ENCODE data around the gene RRBP1.

RRBP1 gene

DNA sequence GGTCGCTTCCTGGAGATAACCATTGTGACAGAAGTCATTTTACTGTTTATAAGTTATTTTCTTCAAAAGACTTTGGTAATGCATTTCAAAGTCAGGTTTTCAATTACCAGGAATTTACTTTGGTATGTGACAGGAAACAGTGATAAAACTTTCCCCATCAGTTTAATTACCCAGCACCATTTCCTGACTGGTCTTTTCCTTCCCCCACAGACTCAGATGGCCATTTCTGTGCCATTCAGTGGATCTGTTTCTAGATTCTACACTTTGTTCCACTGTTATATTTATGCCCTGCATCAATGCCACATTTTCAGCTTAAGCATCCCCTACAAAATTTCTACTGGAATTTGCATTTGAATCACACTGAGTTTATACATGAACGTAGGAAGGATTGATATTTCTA, 16.3 kb downstream of the RRBP1 start:
- no peak for DNase-seq (ENCODE audit: low spot score)
- no peak overlapping the region for H3K27ac ChIP-seq (ENCODE audit: poor library complexity, severe bottlenecking)

DNA sequence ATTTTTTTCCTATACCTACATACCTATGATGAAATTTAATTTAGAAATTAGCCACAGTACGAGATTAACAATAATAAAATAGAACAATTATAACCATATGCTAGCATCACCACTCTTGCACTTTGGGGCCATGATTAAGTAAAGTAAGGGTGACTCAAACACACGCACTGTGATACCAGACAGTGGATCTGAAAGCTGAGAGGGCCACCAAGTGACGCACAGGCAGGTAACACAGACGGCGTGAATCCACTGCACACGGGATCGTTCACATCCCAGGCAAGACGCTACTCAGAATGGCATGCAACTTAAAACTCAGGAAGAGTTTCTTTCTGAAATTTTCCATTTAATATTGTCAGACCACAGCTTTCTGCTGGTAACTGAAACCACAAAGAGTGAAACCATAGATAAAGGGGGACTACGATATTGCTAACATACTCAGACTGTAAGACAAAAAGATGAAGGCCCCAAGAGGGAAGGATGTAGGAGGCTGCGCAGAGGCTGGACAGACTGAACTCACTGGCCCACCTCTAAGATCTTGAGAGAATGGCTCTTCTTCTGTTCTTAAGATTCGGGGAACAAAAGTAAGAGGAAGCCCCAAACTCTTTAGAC, 17.9 kb downstream of the RRBP1 start:
- no peaks in the 10 kb centered on the region for H3K9me3 ChIP-seq (ENCODE audit: severe bottlenecking)
- peaks cover 44% of the 10 kb centered on the region for H3K36me3 ChIP-seq (ENCODE audit: low read depth)
- H3K27me3 ChIP-seq (ENCODE audit: insufficient read depth, poor library complexity, severe bottlenecking) = no peaks in the 10 kb centered on the region
- no peak overlapping the region for H3K27ac ChIP-seq (ENCODE audit: poor library complexity, severe bottlenecking)
- H3K4me3 ChIP-seq (ENCODE audit: severe bottlenecking) = no peak overlapping the region
- peak; percentile 12 for DNase-seq (ENCODE audit: low spot score)
- ATAC-seq (ENCODE audit: low read depth) = no peak
- TF ChIP-seq, protein P1, sequence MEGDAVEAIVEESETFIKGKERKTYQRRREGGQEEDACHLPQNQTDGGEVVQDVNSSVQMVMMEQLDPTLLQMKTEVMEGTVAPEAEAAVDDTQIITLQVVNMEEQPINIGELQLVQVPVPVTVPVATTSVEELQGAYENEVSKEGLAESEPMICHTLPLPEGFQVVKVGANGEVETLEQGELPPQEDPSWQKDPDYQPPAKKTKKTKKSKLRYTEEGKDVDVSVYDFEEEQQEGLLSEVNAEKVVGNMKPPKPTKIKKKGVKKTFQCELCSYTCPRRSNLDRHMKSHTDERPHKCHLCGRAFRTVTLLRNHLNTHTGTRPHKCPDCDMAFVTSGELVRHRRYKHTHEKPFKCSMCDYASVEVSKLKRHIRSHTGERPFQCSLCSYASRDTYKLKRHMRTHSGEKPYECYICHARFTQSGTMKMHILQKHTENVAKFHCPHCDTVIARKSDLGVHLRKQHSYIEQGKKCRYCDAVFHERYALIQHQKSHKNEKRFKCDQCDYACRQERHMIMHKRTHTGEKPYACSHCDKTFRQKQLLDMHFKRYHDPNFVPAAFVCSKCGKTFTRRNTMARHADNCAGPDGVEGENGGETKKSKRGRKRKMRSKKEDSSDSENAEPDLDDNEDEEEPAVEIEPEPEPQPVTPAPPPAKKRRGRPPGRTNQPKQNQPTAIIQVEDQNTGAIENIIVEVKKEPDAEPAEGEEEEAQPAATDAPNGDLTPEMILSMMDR (IDR thresholded peaks at IDR 0.05; ENCODE audit: poor library complexity, severe bottlenecking) = no peak
- H3K4me1 ChIP-seq (ENCODE audit: insufficient read depth, poor library complexity, severe bottlenecking) = no peaks in the 10 kb centered on the region

More for the DNA sequence above, 16.3 kb downstream of the RRBP1 start:
- Histone ChIP-seq H3K4me1 (ENCODE audit: insufficient read depth, poor library complexity, severe bottlenecking) (no peaks in the 10 kb centered on the region), H3K4me3 (ENCODE audit: severe bottlenecking) (no peak overlapping the region), H3K27me3 (ENCODE audit: insufficient read depth, poor library complexity, severe bottlenecking) (no peaks in the 10 kb centered on the region), H3K36me3 (ENCODE audit: low read depth) (peaks cover 46% of the 10 kb centered on the region), H3K9me3 (ENCODE audit: severe bottlenecking) (no peaks in the 10 kb centered on the region)
- no peak for ATAC-seq (ENCODE audit: low read depth)
- TF ChIP-seq, protein P1 (IDR thresholded peaks at IDR 0.05; ENCODE audit: poor library complexity, severe bottlenecking) = no peak

DNA sequence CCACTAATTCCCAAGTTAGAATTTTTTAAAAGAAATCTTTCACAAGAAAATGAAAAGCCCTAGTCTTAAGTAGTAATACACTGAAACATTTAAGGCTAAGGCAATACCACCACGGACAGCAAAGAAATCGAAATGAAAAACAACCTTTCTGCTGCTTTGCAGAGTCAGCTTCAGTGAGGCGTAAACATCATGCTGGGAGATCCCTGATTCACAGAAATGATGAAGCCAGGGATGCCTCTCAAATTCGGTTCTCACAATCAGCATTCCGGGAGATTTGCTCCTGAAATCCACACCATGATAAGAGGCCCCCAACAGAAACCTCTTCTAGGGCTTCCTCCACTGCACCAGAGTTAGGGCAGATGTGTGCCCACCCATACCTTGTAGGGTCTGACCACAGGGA, 18.6 kb downstream of the RRBP1 start:
- Histone ChIP-seq H3K27ac (ENCODE audit: poor library complexity, severe bottlenecking) (no peak overlapping the region), H3K4me1 (ENCODE audit: insufficient read depth, poor library complexity, severe bottlenecking) (no peaks in the 10 kb centered on the region), H3K9me3 (ENCODE audit: severe bottlenecking) (no peaks in the 10 kb centered on the region), H3K4me3 (ENCODE audit: severe bottlenecking) (no peak overlapping the region), H3K27me3 (ENCODE audit: insufficient read depth, poor library complexity, severe bottlenecking) (no peaks in the 10 kb centered on the region), H3K36me3 (ENCODE audit: low read depth) (peaks cover 39% of the 10 kb centered on the region)
- DNase-seq (ENCODE audit: low spot score) (peak; percentile 4), ATAC-seq (ENCODE audit: low read depth) (no peak)
- TF ChIP-seq, protein P1 (IDR thresholded peaks at IDR 0.05; ENCODE audit: poor library complexity, severe bottlenecking) = no peak

DNA sequence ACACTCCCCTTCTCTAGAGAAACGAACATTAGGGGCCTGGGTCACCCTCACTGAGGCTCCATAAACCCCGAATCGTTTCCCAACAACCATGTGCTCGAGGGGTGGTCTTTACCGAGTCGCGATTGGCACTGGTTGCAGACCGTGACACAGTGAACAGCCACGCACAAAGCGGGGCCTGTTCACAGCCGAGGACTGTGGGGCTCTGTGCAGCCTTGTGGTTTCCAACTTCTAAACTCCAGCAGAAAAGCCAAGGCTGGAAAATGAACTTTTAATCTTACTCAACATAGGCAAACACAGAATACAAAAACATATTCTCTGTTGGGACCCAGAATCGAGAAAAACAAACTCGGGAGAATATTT, 19.0 kb downstream of the RRBP1 start:
- DNase-seq (ENCODE audit: low spot score) (peak; percentile 25), ATAC-seq (ENCODE audit: low read depth) (no peak)
- Histone ChIP-seq H3K27ac (ENCODE audit: poor library complexity, severe bottlenecking) (no peak overlapping the region), H3K36me3 (ENCODE audit: low read depth) (peaks cover 42% of the 10 kb centered on the region), H3K9me3 (ENCODE audit: severe bottlenecking) (no peaks in the 10 kb centered on the region), H3K4me1 (ENCODE audit: insufficient read depth, poor library complexity, severe bottlenecking) (no peaks in the 10 kb centered on the region), H3K4me3 (ENCODE audit: severe bottlenecking) (no peak overlapping the region), H3K27me3 (ENCODE audit: insufficient read depth, poor library complexity, severe bottlenecking) (no peaks in the 10 kb centered on the region)
- TF ChIP-seq, protein P1 (IDR thresholded peaks at IDR 0.05; ENCODE audit: poor library complexity, severe bottlenecking) = no peak

DNA sequence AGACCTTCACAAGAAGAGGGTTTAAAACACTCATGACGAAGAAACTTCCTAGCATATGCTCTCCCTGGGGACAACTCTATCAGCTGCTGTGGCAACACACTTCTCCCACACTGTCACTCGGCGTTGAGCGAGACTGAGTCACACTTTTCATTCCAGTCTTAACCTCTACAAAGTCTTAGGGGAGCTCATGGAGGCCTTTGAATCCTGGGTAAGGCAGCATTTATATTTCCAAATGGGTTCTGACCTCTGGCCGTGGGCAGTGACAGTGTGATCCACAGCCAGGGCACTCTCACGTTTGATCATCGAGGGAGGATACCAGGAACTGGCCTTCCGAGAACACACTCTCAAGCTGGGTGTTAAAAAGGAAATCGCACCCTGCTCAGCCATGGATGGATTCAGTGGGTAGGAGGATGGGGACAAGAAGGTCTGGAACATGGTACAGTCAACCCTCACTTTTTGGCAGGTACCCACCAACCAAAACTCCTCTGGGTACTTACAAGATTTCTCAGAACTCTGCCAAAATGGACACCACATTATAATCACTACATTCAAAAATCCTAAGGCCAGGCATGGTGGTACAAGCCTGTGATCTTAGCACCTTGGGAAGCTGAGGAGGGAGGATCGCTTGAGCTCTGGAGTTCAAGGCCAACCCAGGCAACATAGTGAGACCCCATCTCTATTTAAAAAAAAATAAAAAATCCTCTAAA, 19.6 kb downstream of the RRBP1 start:
- H3K9me3 ChIP-seq (ENCODE audit: severe bottlenecking) = no peaks in the 10 kb centered on the region
- TF ChIP-seq, protein P1 (IDR thresholded peaks at IDR 0.05; ENCODE audit: poor library complexity, severe bottlenecking) = no peak
- H3K27me3 ChIP-seq (ENCODE audit: insufficient read depth, poor library complexity, severe bottlenecking) = no peaks in the 10 kb centered on the region
- no peak overlapping the region for H3K4me3 ChIP-seq (ENCODE audit: severe bottlenecking)
- H3K4me1 ChIP-seq (ENCODE audit: insufficient read depth, poor library complexity, severe bottlenecking) = no peaks in the 10 kb centered on the region
- peaks cover 44% of the 10 kb centered on the region for H3K36me3 ChIP-seq (ENCODE audit: low read depth)
- DNase-seq (ENCODE audit: low spot score) (peak; percentile 14), ATAC-seq (ENCODE audit: low read depth) (no peak)
- no peak overlapping the region for H3K27ac ChIP-seq (ENCODE audit: poor library complexity, severe bottlenecking)
